Stimulated activated CD8-positive, alpha-beta memory T cell treated with anti-CD3 and anti-CD28 coated beads, Interleukin-12 subunit alpha, Interleukin-12 subunit beta, amount 100 ng/mL, for 4 hours (primary cell): ENCODE measurements around the gene TNNT3.

Experiments used
- DNase-seq: peaks from one replicate; pipeline ENCODE4 v3.0.0-alpha.2; 2020; ENCODE audit warnings: low read depth

TNNT3 gene

DNA sequence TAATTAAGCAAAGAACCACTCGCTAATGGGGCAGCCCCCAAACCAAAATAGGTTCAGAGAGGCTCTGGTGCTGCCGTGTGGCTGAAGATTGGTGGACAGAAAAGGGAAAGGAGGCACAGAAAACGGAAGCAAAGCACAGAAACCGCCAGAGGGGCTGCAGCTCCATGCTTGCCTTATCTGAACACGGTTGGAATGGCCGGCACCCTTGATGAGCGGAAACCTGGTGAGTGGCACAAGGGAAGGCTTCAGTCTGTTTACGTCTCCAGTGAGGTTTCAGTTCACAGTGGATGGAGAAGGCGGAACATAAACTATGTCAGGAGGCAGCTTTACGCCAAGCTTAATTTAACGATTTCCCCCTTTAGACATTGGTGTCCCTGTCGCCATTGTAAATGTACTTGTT is 22.6 kb upstream of the TNNT3 start:
- no peak for DNase-seq

- DNase-seq, result no peak
These were observed 20.4 kb upstream of the TNNT3 start for GRCh38 chr11:1899090-1899489.

DNA sequence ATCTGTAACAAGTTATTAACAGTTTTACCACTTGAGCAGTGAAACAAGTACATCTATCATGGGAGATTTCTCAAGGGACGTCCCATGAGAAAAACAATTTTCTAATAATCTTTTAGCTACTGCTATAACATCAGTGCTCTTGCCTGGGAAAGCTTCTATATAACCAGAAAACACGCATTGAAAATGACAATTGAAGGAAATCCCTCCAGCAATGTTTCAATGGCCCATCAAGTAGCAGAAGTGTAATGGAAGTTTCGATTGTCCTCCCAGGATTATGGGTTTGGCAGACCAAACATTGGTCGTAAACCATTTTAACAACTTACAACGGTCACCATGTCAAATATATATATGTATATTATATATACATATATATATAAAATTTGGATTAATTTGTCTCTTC is 19.8 kb upstream of the TNNT3 start:
- no peak for DNase-seq

DNA sequence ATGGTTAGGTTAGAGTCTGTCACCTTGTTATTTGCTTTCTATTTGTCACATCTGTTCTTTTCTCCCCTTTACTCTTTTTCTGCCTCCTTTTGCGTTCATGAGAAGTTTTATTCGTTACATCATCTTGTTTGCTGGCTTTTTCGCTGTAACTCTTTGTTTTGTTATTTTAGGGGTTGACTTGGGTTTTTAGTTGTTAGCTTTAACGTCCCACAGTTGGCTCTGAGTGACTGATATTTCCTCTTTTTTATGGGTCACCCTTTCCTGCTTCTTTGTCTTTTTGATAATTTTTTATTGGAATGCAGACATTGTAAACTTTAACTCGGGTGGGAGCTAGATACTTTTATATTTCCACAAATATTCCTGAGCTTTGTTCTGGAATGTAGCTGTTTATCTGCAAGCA is 13.3 kb upstream of the TNNT3 start:
- DNase-seq, result no peak

GRCh38 chr11:1906611-1907423 is 12.7 kb upstream of the TNNT3 start:
- no peak for DNase-seq

DNA sequence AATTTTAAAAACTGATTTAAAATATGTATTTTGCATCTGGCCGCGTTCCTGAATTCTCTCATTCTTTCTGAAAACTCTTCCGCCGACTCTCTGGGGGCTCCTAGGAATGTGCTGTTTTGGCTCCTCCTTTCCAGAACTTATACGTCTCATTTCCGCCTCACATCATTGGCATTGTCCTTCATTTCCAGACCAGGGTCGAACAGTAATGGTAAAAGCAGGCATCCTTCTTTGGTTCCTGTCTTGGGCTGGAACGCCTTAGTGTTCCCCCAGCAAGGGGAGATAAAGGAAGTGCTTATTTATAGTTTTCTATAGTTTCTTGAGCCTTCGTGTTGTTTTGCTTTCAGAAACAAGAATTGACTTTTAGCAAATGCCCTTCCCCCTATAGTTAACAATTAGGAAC is 10.9 kb upstream of the TNNT3 start:
- DNase-seq, result no peak

- DNase-seq, result no peak
These were observed 10.0 kb upstream of the TNNT3 start for GRCh38 chr11:1909524-1909923.

- DNase-seq, result no peak
These were observed 7.1 kb upstream of the TNNT3 start for GRCh38 chr11:1912289-1912878.

GRCh38 chr11:1913271-1914060 is 6.0 kb upstream of the TNNT3 start:
- DNase-seq, result no peak

DNA sequence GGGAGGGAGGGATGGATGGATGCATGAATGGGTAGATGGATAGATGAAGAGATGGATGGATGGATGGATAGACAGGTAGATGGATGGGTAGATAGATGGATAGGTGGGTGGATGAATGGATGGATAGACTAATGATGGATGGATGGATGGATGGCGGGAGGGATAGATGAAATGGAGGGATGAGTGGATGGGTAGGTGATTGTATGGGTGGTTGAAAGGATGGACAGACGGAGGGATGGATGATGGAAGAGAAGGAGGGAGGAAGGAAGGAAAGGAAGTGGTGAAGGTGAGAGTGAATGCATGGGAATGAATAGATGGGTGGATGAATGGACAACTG is 3.7 kb upstream of the TNNT3 start:
- DNase-seq, result no peak

DNA sequence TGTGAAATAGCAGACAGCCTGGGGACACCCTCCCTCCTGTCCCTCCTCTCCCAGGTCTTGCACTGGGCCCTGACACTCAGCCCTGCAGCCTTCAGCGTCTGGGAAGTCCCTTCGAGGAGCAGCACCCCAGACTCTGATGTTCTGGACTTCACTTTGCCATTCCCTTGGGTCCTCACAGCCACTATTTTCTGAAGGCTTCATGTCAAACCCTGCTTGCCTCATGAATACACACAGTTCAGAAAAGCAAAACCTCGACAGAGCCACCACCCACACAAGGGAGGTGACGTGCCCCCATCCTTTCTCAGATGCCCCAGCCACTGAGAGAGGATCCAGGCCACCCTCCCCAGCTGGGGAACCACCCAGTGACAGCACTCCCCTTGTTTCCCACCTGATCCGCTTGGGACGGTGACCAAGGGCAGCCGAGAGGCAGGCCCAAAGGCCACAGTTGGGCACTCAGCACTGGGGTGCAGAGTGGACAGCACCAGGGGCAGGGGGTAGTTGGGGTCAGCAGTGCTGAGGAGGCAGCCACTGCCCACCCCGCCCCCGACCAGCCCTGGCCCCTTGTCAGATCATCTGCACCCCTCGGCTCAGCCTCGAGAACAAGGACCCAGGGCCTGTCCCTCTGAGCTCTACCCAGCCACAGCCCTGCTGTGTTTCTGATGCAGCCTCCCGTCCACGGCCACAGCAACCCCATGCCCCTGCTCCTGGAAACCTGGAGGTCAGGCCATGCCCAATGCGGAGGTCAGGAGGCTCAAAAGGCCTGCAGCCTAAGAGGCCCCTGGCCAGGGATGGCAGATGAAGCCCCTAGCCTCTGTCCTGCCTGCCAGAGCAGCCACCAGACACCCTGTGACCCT is 3.1 kb upstream of the TNNT3 start:
- no peak for DNase-seq

DNA sequence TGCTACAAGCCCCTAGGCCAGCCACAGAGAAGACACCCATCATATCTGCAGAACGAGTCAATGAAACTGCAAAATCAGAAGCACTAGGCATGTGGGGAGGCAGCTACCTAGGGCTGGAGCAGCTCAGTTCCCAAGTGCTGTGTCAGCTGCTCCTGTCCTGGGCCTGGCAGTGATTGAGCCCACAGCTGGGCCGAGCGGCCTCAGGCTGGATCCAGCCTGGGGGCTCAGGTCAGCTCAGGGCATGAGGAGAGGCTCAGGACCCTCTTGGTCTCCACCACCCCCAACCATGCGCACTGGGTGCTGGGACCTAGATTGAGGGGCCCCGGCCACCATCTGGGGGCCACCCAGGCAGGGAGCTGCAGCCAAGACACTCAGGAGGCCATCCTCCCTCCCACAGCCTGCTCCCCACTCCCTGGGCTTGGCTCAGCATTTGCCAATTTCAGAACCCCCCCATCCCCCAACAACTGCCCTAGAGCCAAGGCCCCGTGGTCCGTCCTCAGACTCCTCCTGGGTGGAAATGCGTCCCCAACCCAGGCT is 2.4 kb upstream of the TNNT3 start:
- no peak for DNase-seq

- DNase-seq, result no peak
These were observed 1.7 kb upstream of the TNNT3 start for GRCh38 chr11:1917523-1918435.

DNA sequence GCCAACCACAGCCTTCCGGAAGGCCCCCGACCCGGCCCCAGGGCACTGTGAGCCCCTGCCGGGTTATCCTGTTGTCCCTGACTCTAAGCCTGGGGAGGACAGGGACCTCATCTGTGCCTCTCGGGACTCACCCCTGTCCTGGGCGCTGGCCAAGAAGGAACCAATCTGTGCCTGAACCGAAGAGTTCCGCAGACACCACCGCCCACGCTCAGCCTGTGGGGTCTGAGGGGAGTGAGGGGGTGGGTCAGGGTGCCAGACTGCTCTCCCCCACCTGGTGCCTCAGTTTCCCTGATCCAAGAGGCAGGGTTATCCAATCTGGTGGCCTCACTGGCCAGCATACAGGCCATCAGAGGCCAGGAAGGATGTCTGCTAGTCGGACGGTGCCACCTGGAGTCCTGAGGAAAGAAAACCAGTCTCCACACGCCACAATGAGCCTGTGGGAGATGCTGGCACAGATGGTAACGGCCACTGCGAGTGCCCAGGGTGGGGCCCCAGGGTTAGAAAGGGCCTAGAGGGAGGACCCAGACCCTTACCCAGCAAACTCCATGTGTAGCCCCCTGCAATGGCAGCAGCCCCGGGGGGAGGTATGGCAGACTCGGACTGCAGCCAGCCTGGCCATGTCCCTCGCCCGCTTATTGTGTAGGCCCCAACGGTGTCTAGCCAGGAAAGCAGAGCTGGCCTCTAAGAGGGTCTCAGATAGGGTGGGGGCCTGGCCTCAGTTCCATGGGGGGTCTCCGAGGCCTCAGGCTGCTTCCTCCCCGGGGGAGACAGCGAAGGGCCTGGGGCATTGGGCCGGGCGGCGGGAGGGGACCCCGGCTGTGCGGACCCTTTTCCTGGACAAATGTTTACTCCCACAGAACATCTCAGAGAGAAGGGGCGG is 827 bp upstream of the TNNT3 start:
- no peak for DNase-seq

DNA sequence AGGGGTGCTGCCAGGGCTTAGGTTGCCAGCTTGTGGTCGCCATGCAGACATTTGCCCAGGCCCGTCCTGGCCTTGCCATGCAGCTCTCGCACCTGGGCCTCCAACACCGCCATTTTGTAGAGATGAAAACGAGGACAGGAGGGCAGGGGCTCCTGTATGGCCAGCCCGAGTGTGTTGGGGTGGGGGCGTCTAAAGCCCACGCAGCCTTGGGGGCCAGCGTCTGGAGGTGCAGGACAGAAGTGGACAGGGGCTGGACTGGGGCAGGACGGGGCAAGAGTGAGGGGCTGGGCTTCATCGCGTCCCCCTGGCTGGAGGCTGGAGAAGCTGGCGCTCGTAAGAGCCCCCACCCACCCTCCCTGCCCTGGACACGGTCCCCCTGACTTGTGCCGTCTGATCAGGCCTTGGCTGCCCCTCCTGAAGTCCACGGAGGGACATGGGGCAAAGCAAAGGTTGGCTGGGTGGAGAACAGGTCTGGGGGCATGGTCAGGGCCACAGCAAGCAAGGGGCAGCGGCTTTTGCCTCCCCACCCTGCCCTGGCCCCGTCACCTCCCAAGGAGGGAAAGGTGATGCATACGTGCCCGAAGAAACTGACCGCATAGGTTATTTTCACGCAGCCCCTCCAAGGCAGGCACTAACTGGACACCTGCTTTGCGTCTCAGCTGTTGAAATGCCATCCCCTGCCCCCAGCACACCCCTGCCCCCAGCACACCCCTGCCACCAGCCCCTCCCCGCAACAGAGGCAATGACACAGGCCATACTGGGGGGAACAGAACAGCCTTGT is 815 bp downstream of the TNNT3 start:
- DNase-seq, result no peak

DNA sequence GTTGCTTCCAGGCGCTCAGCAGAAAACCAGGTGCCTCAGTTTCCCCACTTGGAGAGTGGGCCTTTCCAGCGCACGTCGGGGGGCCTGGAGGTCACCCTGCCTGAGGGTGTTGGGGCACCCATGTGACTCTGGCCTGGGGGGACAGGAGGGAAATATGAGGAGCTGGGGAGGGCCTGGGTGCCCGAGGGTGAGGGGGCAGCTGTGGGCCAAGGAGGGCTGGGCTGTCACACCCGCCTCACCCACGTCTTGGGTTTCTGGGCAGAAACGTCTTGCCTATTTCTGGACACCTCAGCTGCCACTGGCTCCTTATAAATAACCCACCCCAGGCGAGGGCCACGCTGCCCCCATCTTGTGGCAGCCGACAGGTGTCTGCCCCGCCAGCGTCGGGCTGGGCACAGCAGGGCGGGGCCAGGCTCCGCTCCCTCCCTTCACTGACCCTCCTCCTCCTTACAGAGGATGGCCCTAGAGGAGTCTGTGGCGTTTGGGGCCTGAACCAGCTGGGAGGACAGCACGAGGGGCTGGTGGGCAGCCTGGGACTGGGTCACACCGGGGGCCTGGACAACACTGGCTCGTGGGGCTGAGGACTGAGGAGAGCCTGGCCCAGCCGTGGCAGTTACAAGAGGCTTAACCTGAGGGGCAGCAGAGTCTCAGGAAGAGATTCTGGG is 1.5 kb downstream of the TNNT3 start:
- DNase-seq, result no peak

- no peak for DNase-seq
These were observed 2.2 kb downstream of the TNNT3 start for GRCh38 chr11:1921574-1922141.

DNA sequence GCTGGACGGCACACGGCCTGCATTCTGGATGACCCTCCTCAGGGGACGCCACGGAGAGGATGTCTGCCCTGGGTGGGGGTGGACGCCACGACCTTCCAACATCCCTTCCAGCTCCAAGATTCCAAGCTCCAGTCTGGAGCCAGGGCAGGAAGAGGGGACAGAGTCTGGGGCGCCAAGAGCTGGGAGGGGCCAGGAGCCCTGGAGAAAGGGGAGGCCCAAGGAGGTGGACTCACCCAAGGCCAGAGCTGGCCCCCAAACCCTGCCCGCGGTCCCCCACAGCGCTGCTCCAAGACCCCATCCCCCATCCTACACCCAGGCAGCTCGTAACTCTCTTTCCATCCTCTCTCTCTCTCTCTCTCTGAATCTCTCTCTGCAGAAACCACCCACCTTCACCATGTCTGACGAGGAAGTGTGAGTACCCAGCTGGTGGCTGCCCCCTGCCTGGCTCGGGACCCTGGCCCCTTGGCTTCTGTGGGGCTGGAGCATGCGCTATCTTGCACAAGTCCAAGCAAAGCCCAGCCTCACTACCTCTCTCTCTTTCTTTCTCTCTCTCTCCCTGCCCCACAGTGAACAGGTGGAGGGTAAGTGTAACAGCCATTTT is 3.1 kb downstream of the TNNT3 start:
- no peak for DNase-seq
